ENCODE measurements around the gene TRIO.
"Not testable (repeated sequence)": the region's sequence is repeated elsewhere in the genome, so short reads cannot be mapped to it uniquely, and the experiment has no call there.

The TRIO gene

GRCh38 chr5:14528926-14529325, 385.8 kb downstream of the TRIO start:
- DNase-seq, result no peak

DNA sequence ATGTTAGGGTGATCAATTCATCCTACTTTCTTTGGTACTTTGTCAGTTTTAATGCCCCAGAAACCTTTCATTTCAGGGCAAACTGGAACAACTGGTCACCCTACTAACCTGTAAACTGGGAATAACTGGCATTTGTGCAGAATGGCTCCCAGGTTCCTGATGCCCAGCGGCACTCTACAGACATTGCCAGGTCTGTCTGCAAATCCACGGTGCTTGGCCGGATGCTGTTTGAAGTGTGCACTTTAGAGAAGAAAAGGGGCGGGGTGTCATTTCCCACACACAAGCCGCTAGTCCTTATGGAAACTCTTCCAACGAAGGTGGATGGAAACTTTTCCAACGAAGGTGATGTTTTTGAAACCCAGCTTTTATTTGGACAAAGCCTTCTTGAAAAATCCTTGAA, 388.5 kb downstream of the TRIO start:
- no peak for DNase-seq

GRCh38 chr5:14532180-14532579, 389.0 kb downstream of the TRIO start:
- DNase-seq, result no peak

DNA sequence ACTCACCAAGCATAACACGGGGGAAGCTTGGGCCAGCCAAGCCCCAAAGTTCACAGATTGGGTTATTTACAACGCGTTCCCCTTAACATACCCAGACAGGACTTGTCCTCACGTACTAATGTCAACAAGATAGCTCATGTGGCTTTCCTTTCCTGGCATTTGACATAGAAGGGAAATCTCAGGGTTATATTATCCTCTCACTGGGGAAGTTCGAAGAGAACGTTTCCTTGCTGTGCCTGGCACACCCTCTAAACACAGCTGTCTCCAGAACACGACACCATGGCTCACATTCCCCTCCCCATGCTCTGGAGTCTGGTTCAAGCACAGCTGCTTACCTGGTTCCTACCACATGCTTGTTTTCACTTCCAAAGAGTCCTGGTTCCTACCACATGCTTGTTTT, 391.6 kb downstream of the TRIO start:
- DNase-seq, result no peak

GRCh38 chr5:14545308-14545707, 402.2 kb downstream of the TRIO start:
- DNase-seq, result no peak

DNA sequence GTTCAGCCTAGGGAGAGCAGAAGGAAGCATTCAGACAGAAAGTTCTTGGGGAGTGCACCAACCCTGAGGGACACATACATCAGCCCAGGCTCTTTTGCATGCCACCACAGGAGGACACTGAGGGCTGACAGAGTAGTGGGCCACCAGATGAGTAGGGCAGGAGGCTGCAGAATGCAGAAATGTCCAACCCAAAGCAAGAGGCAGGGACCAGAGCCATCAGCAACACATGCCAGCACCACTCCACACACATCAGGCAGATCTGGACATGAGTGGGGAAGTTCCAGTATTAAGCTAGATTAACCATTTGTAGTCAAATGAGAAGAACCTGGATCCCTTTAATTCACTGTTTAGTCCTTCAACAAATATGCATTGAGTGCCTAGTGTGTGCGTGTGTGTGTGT, 402.7 kb downstream of the TRIO start:
- no peak for DNase-seq

GRCh38 chr5:14547666-14548065, 404.5 kb downstream of the TRIO start:
- no peak for DNase-seq

- DNase-seq, result no peak
These were observed 408.1 kb downstream of the TRIO start for GRCh38 chr5:14551211-14551610.

DNA sequence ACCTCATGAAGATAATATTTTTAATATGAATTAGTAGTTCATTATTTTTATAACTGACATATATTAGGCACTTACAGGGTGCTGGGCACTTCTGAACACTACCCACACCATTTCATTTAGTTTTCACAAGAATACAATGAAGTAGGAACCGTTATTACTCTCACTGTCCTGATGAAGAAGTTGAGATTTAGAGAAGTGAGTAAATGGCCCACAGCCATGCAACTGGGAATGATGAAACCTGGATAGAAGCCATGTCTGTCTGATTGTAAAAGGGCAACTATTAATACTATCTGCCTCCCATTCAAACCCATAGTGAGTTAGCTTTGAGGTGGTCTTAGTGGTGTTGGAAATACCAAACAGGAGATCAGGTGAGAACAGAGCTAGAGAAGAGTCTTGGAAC, 408.9 kb downstream of the TRIO start:
- DNase-seq, result no peak

DNA sequence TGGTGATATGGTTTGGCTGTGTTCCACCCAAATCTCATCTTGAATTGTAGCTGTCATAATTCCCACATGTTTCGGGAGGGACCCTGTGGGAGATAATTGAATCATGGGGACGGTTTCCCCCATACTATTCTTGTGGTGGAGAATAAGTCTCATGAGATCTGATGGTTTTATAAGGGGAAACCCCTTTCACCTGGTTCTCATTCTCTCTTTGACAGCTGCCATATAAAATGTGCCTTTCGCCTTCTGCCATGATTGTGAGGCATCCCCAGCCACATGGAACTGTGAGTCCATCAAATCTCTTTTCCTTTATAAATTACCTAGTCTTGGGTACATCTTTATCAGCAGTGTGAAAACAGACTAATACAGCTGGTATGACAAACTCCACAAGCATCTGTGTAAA, 411.1 kb downstream of the TRIO start:
- DNase-seq, result not testable (repeated sequence)

GRCh38 chr5:14556015-14556414, 412.9 kb downstream of the TRIO start:
- no peak for DNase-seq

DNA sequence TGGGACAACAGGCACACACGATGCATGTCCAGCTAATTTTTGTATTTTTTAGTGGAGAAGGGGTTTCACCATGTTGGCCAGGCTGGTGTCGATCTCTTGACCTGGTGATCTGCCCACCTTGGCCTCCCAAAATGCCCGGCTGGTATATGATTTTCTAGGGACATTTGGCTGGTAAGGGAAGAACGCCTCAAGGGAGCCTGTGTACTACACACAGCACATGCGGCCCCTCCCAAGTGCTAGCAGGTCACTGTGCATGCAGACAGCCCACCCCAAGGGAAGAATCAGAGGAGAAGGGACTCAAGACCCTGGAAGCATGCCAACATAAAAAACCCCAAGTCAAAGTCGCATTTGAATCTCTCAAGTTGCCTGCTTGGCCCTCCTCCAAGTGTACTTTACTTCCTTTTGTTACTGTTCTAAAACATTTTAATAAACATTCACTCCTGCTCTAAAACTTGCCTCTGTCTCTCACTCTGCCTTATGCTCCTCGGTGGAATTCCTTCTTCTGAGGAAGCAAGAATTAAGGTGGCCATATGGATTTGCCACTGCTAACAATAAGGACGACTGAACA, 414.1 kb downstream of the TRIO start:
- DNase-seq, result no peak

GRCh38 chr5:14557791-14558415, 414.8 kb downstream of the TRIO start:
- no peak for DNase-seq
